Measurements from ENCODE around the gene TSHR.
A peak's percentile ranks its signal among the peaks of the same experiment; 100 is the strongest.
"Not testable (repeated sequence)": the region's sequence is repeated elsewhere in the genome, so short reads cannot be mapped to it uniquely, and the experiment has no call there.

TSHR gene

GRCh38 chr14:80996049-80996901, 40.9 kb downstream of the TSHR start:
- peak; percentile 11 for DNase-seq (ENCODE audit: low read depth, low spot score)

GRCh38 chr14:81001447-81001846, 46.0 kb downstream of the TSHR start:
- no peak for DNase-seq (ENCODE audit: low read depth, low spot score)

DNA sequence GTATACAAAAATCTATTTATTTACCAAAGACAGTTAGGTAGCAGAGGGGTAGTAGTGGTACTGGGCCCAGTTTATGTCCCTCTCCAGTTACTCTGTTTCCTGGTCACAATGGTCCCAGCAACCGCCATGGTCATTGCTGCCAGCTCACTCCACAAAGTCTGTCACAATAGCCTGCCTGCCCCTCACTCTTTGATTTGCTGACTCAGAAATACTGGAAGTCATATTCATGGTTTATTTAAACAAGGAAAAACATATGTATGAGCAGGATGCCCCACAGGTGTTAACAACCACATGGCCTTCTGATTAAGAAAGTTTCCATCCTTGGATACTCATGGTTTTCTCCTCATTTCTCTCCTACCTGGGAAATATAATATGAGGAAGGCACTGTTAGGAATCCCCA, 49.2 kb downstream of the TSHR start:
- DNase-seq (ENCODE audit: low read depth, low spot score): no peak

DNA sequence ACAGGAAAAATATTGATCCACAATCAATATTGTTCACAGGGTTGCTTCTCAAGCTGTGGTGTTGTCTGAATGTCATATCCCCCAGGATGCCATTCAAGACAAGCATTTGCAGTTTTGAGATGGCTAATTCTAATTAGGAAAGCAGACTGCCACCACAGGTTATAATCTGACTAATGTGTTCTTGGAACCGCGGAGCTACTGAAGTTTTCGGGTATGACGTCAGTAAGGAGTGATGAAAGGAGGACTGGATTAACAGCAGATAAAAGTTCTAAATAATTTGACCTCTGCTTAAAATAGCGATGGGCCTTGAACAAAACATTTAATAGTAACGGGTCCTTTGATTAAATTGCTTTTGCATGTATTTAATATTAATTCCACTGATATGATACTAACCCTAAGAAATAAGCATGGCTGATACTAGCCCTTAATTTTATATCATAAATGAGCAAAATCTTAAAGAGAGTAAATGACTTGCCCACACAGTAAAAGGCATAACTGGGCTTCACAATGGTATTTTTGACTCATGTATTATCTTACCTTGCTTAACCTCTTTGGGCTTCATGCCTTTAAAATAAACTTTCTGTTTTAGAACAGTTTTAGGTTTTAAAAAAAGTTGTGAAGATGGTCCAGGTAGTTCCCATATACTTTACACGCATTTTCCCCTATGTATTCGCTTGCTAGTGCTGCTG, 50.3 kb downstream of the TSHR start:
- DNase-seq (ENCODE audit: low read depth, low spot score): no peak

- DNase-seq (ENCODE audit: low read depth, low spot score): no peak
Observed at GRCh38 chr14:81006266-81006665, 50.8 kb downstream of the TSHR start.

GRCh38 chr14:81007131-81007530, 51.7 kb downstream of the TSHR start:
- DNase-seq (ENCODE audit: low read depth, low spot score): no peak

- DNase-seq (ENCODE audit: low read depth, low spot score): no peak
Observed at GRCh38 chr14:81009346-81009745, 53.9 kb downstream of the TSHR start.

GRCh38 chr14:81018251-81018650, 62.8 kb downstream of the TSHR start:
- DNase-seq (ENCODE audit: low read depth, low spot score): no peak

DNA sequence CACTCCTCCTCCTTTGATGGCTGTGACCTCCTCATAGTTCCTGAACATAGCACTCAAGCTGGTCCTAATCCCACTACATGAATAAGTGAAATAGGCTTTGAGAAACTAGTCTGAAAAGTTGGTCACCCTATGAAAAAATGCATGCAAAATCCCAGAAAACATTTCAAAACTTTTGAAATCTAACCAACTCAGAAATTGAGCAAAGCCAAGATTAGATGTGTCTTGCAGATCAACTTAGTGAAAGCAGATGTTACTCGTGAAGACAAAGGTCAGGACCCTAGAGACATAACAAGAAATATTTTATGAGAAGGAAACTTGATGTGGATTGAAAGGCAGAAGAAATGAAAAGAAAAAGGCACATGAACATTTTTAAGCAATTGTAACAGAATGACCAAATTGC, 63.3 kb downstream of the TSHR start:
- DNase-seq (ENCODE audit: low read depth, low spot score): no peak

DNA sequence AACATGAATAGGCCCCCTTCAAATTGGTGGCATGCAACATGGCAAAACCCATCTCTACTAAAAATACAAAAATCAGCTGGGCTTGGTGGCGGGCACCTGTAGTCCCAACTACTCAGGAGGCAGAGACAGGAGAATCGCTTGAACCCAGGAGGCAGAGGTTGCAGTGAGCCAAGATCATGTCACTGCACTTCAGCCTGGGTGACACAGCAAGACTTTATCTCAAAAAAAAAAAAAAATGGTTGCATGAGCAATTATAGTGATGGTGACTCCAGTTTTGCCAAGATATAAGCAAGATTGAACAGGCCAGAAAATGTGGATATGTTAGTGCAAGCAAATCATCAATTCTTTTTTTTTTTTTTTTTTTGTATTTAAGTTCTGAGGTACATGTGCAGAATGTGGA, 63.7 kb downstream of the TSHR start:
- DNase-seq (ENCODE audit: low read depth, low spot score): not testable (repeated sequence)

- DNase-seq (ENCODE audit: low read depth, low spot score): no peak
Observed at GRCh38 chr14:81023095-81023710, 67.8 kb downstream of the TSHR start.

- DNase-seq (ENCODE audit: low read depth, low spot score): no peak
Observed at GRCh38 chr14:81028461-81028860, 73.0 kb downstream of the TSHR start.

DNA sequence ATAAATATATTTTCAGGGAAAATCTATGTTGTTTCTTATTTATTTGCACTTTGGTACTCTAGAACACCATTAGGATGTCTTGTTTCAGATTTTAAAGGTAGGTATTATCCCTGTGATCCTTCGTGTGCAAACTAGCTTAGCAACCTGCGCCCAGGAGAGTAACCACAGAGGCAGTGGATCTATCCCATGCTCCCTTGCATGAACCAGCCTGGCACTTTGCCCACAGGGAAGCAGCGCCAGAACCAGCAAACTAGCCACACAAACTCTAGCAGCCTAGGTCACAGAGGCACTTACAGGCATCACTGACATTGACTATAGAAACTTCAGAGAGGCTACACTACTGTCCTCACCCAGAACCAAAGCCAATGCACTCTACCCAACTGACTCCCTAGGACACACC, 76.1 kb downstream of the TSHR start:
- no peak for DNase-seq (ENCODE audit: low read depth, low spot score)

DNA sequence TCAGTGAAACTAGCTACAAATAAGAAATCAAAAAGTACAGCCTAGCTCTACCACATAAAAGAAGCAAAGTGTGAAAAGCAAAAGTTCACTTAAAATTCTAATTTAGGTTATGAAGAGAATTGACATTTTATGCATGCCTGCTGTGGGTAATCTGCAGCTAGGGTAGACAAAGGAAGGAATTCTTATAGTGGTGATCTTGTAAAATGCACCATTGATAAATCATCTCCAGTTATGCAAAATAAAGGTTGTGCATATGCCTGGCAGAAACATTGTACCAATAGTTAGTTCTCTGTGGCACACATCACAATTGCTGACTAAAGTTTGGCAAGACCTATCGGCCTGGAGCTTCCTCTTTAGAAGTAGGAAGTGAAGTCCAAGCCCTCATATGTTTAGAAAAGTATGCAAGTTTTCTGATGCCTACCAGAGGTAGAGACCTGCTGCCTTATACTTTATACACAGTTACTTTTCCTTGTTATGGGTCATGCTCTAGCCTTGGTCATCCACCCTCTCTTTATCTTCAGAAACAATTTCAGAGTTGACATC, 78.3 kb downstream of the TSHR start:
- DNase-seq (ENCODE audit: low read depth, low spot score): no peak

DNA sequence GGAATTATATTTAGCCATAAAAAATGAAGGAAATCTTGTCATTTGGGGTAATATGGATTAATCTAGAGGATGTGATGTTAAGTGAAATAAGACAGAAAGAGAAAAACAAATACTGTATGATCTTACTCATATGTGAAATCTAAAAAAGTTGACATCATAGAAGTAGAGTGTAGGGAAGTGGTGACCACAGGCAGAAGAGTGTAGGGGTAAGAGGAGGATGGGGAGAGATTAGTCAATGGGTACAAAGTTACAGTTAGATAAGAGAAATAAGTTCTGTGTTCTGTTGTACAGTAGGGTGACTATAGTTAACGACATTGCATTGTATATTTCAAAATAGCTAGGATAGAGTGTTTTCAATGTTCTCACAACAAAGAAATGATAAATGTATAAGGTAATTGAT, 87.0 kb downstream of the TSHR start:
- DNase-seq (ENCODE audit: low read depth, low spot score): no peak

- no peak for DNase-seq (ENCODE audit: low read depth, low spot score)
Observed at GRCh38 chr14:81051547-81051946, 96.1 kb downstream of the TSHR start.

GRCh38 chr14:81054057-81054456, 98.6 kb downstream of the TSHR start:
- DNase-seq (ENCODE audit: low read depth, low spot score): not testable (repeated sequence)

DNA sequence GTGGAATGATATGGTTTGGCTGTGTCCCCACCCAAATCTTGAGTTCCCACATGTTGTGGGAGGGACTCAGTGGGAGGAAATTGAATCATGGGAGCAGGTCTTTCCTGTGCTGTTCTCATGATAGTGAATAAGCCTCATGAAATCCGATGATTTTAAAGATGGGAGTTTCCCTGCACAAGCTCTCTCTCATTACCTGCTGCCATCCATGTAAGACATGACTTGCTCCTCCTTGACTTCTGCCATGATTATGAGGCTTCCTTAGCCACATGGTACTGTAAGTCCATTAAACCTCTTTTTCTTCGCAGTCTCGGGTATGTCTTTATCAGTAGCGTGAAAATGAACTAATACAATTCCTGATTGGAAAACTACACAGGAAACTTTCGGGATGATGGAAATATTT, 100.5 kb downstream of the TSHR start:
- DNase-seq (ENCODE audit: low read depth, low spot score): no peak

- no peak for DNase-seq (ENCODE audit: low read depth, low spot score)
Observed at GRCh38 chr14:81062380-81062779, 107.0 kb downstream of the TSHR start.

DNA sequence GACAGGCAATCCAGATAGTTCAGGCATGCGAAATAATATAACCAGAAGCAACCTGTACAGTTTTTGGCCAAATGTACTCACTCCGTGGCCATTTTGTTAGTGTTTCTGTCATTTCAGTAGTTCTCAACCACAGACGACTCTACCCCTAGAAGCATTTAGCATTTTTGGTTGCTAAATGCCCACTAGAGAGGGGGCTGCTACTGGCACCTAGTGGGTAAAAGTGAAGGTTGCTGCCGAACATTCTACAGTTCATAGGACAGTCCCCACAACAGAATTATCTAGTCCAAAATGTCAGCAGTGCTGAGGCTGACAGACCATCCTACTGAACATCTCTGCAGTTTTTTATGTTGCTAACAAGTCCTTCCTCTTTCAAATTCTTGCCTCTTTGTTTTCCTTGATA, 107.4 kb downstream of the TSHR start:
- DNase-seq (ENCODE audit: low read depth, low spot score): peak; percentile 21

- DNase-seq (ENCODE audit: low read depth, low spot score): no peak
Observed at GRCh38 chr14:81066672-81067071, 111.3 kb downstream of the TSHR start.

DNA sequence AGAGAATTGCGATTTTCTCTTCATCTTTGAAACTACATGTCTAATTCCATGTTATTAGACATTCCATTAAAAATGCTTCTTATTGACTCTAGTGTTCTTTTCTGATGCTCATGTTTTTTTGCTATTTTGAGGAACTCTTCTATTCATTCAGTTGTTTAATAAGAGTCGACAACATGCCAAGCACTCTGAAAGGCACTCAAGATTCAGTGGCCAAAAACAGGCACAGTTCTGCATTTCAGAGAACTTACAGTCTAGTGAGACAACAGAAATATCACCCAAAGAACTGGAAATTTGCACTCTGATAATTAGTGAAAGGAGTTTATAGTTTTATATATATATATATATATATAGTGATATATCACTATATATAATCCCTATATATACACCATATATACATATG, 111.7 kb downstream of the TSHR start:
- DNase-seq (ENCODE audit: low read depth, low spot score): no peak

Measured in ELF-1 (cell line).